GDM1 (cell line): Measurements from ENCODE around the gene ACE.

Experiments used
- DNase-seq: peaks from one replicate; lab custom pipeline; 2025; lab: John Stamatoyannopoulos, UW

Gene ACE

GRCh38 chr17:63491413-63491812, 14.6 kb downstream of the ACE start:
- no peak for DNase-seq

DNA sequence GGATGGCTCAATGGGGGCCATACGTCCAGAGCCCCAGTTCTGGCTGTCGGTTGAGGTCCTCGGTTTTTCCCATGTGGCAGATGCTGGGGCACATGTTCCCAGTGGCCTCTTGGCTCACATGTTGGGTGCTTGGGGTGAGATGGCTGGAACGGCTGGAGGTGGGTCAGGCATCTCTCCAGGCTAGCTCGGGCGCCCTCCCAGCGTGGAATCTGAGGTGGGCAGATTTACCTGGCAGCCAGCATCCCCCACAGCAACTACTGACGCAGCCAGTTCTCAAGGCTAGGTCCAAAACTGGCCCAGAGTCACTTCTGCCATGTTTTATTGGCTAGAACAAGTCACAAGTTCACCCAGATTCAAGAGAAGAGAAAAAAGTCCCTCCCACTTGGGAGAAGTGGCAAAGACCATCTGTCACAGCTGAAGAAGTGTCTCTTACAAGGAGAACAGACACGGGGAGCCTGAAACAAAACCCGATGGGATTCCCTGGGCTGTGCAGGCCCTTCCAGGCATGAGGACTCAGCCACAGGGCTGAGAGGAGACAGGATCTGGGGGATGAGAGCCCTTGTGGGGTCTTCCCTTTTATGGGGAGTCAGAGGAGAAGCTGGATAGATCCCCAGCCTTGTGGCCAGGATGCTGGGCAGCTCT, 15.2 kb downstream of the ACE start:
- no peak for DNase-seq

- DNase-seq: no peak
Measured at GRCh38 chr17:63492940-63493339, 16.1 kb downstream of the ACE start.

- no peak for DNase-seq
Measured at GRCh38 chr17:63493411-63493810, 16.6 kb downstream of the ACE start.

GRCh38 chr17:63494300-63494928, 17.6 kb downstream of the ACE start:
- no peak for DNase-seq

DNA sequence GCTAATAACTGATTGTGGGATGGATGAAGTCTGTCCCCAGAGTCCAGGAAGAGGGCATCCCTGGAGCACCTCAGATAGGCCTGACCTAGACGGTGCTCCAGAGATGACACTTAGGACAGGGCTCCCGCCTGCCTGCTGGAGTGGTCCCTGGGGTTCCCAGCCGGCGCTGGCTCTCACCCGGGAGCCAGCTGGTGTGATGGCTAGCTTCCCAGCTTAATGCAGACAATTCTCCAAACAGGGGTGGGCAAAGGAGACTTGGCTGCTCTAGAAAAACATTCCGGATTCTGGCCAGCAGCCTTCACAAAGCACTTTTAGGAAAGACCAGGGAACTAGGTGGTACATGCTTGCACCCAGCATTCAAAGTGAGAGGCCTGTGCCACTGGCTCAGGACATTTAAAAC, 18.6 kb downstream of the ACE start:
- no peak for DNase-seq

- DNase-seq: no peak
Measured at GRCh38 chr17:63496177-63496576, 19.3 kb downstream of the ACE start.

DNA sequence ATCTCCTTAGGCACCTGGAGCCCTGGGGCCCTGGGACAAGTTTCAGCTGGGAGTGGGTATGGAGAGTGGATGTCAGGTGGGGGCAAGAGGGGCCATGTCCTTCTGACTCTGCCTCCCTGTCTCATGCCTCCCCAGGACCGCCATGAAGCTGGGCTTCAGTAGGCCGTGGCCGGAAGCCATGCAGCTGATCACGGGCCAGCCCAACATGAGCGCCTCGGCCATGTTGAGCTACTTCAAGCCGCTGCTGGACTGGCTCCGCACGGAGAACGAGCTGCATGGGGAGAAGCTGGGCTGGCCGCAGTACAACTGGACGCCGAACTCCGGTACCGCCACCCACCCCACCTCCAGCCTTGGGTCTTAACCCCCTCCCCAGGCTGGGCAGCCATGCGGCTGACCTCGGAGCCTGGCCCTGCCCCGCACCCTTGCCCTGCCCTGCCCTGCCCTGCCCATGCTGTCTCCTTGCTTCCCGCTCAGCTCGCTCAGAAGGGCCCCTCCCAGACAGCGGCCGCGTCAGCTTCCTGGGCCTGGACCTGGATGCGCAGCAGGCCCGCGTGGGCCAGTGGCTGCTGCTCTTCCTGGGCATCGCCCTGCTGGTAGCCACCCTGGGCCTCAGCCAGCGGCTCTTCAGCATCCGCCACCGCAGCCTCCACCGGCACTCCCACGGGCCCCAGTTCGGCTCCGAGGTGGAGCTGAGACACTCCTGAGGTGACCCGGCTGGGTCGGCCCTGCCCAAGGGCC, 20.0 kb downstream of the ACE start:
- no peak for DNase-seq

- DNase-seq: no peak
Measured at GRCh38 chr17:63497708-63498483, 21.0 kb downstream of the ACE start.

DNA sequence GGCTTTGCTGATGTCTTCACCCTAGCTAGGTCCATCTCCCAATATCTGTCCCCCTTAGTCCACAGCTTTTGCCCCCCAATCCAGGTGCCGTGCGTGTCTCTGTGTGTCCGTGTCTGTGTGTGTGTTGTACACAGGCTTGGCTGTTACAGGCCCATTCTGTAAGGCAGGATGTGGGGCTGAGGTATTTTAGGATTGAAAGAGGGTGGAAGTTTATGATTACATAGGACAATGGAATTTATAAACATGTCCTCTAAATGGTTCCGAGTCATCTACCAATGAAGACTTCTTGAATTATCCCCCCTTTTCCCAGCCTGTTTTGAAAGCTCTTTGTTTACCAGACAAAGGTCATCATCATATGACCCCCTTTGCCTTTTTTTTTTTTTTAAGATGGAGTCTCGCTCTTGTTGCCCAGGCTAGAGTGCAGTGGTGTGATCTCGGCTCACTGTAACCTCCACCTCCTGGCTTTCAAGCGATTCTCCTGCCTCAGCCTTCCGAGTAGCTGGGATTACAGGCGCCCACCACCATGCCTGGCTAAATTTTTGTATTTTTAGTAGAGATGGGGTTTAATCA, 21.9 kb downstream of the ACE start:
- DNase-seq: no peak

GRCh38 chr17:63500543-63501390, 23.9 kb downstream of the ACE start:
- DNase-seq: no peak

DNA sequence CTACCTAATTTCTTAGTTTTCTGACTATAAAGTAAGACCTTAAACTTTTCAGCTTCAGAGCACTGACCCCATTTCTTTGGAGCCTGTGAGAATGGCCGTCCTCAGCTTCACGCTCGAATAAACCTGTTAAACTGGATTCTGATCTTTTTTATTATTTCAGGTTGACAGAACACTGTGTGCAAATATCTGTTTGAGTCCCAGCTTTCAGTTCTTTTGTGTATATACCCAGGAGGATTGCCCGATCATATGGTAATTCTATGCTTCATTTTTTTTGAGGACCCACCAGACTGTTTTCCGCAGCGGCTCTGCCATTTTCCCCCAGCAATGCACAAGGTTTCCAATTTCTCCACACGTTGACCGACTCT, 26.5 kb downstream of the ACE start:
- no peak for DNase-seq

DNA sequence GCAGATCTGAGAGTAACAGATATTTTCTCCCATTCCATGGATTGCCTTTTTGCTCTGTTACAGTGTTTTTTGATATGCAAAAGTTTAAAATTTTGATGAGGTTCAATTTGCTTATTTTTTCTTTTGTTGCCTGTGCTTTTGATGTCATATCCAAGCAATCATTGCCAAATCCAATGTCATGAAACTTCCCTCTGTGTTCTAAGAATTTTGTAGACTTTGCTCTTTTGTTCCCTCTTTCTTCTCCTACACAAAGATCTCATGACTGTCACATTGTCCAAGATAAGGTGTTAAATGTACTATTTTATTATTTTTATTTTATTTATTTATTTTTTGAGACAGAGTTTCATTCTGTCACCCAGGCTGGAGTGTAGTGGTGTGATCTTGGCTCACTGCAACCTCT, 27.4 kb downstream of the ACE start:
- no peak for DNase-seq

GRCh38 chr17:63505341-63505740, 28.5 kb downstream of the ACE start:
- no peak for DNase-seq

DNA sequence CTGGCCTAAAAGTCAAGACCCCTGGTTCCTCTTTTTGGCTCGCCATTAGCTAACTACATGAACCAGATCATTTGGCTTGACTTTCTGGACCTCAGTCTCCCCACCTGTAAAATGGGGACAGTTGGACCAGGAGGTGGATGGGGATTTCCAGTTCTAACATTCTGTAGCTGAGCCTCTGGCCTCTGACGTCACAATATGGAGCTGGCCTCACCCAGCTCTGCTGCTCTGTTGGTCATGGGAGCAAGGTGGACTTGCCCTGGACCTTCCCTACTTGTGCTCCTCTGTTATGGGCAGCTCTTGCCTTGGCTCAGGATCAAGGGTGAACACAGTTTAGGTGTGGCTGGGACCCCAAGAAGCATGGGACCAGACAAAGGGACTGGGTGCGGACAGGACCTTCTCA, 29.8 kb downstream of the ACE start:
- no peak for DNase-seq

GRCh38 chr17:63511331-63511730, 34.5 kb downstream of the ACE start:
- DNase-seq: no peak

- no peak for DNase-seq
Measured at GRCh38 chr17:63512388-63512787, 35.5 kb downstream of the ACE start.

DNA sequence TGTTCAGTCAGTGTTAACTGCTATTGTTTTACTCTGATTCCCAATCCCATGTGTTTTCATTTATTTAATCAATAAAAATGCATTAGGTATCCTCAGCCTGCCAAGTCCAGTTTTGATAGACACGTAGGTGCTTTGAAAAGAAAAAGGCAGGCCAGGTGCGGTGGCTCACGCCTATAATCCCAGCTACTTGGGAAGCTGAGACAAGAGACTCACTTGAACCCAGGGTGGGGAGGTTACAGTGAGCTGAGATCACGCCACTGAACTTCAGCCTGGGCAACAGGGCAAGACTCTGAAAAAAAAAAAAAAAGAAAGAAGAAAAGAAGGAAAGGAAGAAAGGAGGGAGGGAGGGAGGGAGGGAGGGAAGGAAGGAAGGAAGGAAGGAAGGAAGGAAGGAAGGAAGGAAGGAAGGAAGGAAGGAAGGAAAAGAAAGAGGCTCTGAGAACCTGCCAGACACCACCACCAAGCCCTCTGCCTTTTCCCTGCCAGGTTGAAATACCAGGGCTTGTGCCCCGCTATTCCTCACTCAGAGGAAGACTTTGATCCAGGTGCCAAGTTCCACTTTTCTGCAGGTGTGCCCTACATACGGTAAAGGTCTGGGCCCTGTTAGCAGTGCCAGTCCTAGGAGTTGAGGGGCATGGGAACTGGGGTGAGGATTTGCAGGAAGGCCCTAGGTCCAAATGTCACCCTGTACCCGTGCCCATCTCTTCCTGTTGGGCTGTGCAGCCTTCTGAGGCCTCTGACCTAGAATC, 36.2 kb downstream of the ACE start:
- no peak for DNase-seq

DNA sequence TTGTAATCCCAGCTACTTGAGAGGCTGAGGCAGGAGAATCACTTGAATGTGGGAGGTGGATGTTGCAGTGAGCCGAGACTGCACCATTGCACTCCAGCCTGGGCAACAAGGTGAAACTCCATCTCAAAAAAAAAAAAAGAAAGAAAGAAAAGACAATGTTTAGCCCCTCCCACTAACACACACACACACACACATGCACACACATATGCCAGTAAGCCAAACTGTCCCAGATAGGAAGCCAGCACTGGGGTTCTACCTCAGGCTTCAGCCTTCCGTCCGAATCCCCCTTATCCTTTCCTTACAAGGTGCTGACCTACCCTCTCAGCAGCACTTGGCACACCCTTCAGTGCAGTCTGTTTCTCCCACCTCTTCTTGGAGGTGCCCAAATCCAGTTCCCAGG, 37.6 kb downstream of the ACE start:
- DNase-seq: no peak

GRCh38 chr17:63514974-63515373, 38.1 kb downstream of the ACE start:
- no peak for DNase-seq

DNA sequence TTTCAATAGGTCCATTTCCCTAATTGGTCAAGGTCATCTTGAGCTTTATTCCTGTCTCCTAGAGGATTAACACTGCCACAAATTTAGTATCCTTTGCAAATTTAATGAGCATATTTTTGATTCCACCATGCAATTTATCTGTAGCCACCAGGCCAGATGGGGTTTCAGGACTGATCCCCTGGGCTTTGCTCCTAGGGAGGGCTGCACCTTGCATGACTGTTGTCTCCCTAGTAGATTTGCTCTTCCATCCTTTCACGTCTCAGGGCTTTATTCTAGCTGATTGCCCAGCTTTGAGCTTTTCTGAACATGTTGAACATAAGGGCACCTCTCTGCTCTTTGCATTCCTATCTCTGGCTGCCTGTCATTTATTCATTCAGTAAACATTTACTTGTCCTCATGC, 38.6 kb downstream of the ACE start:
- DNase-seq: no peak
